ENCODE measurements around the gene PDZRN3.

DNA sequence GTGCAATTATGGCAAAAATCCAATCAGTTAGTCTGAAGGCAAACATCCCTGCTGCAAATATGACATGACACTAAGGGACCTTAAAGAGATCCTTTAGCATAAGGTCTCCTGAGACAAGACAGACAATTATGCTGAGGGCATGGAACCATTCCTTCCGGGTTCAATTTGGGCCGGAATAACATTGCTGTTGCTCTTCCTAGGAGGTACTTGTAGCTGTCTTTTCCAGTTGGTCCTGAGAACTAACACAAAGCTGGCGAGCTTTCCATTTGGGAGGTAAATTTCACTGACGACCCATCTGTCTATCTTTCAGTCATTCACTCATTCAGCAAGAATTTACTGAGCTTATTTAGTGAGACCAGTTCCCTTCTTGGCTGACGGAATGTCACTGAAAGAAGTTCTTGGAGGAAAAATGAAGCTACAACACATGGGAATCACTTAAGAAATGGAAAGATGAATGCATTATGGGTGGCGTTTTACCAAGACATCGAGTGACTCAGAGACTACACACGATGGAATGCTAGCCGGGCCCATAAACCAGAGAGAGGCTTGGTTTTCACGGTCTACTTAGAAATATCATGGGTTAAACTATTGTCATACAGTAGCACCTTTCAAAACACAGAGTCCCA, 215.5 kb downstream of the PDZRN3 start:
- TF ChIP-seq SIN3A (IDR thresholded peaks at IDR 0.05; ENCODE audit: borderline replicate concordance, low read depth, low read length) = no peak
- TF ChIP-seq, protein P1, sequence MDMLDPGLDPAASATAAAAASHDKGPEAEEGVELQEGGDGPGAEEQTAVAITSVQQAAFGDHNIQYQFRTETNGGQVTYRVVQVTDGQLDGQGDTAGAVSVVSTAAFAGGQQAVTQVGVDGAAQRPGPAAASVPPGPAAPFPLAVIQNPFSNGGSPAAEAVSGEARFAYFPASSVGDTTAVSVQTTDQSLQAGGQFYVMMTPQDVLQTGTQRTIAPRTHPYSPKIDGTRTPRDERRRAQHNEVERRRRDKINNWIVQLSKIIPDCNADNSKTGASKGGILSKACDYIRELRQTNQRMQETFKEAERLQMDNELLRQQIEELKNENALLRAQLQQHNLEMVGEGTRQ (IDR thresholded peaks at IDR 0.05; ENCODE audit: borderline replicate concordance, low read depth, low read length) = no peak
- no peak for TF ChIP-seq CTCF (IDR thresholded peaks at IDR 0.05)
- no peak for TF ChIP-seq POLR2AphosphoS5 (IDR thresholded peaks at IDR 0.05; ENCODE audit: low read depth, low read length)
- TF ChIP-seq SMC3 (IDR thresholded peaks at IDR 0.05; ENCODE audit: low read depth, low read length) = no peak
- TF ChIP-seq PBX3 (IDR thresholded peaks at IDR 0.05) = peak; percentile 80
- no peak for TF ChIP-seq EZH2phosphoT487 (IDR thresholded peaks at IDR 0.05; ENCODE audit: borderline replicate concordance, low read depth)
- no peak; the same call in 1 of the 2 replicates for TF ChIP-seq GATA2 (CRISPR knock-in tag; IDR thresholded peaks at IDR 0.05)
- TF ChIP-seq RAD21 (IDR thresholded peaks at IDR 0.05; ENCODE audit: low read length) = no peak

All from SK-N-SH (cell line).